H1 (cell line): ENCODE results near the gene TESMIN. TPM values are rescaled to one million over a fixed set of nuclear protein-coding genes. Genes with fewer than 3 reads are reported as not detected.

Experiments used
- CBX8 ChIP-seq: fragments of 300-800, 300-1000 bp; sonication (generic); IDR thresholded peaks from 2 replicates; pipeline ENCODE4 v1.7.1; 2016; ENCODE audit warnings: low read depth, low read length, borderline replicate concordance
- EZH2 ChIP-seq: fragments of 200-600 bp; sonication (generic); IDR thresholded peaks from 2 replicates; pipeline ENCODE4 v1.7.1; 2012; ENCODE audit warnings: low read depth, mild to moderate bottlenecking, moderate library complexity, low read length, inconsistent platforms; ENCODE audit not compliant: severe bottlenecking
- RBBP5 ChIP-seq: IDR thresholded peaks from 2 replicates; pipeline ENCODE4 v1.7.1; 2012; ENCODE audit warnings: low read depth, mild to moderate bottlenecking, inconsistent platforms, low read length, moderate library complexity, borderline replicate concordance
- polyA plus RNA-seq, 7 experiments: library from polyadenylated mRNA; depleted of rRNA in 3 of 7; stranded (reverse) in 5 of 7; unstranded in 2 of 7; fragments of >200 nt in 5 of 7; fragments of 200-250 nt in 2 of 7; gene quantifications; 1 replicate in 5 of 7; 2 replicates in 1 of 7; 4 replicates in 1 of 7; pipeline versions ENCODE4 v1.2.1 to v1.2.3, GENCODE V29; 2011 to 2013; ENCODE audit warnings: missing spikeins in 2 of 7, mixed read lengths in 2 of 7
- total RNA-seq: library from RNA; stranded (reverse); fragmentation: NEBNext Ultra II Directional; extraction: Animal tissue kit (Norgen Biotek cat#: 25700); gene quantifications from 2 replicates; pipeline ENCODE4 v1.2.1, GENCODE V29; 2021

The TESMIN gene
- total and polyA plus RNA-seq, 2 of the 8 experiments (the other 6 are each of a cell fraction or from before 2014, with no cell fraction given): 22.6 to 61.1 TPM

DNA sequence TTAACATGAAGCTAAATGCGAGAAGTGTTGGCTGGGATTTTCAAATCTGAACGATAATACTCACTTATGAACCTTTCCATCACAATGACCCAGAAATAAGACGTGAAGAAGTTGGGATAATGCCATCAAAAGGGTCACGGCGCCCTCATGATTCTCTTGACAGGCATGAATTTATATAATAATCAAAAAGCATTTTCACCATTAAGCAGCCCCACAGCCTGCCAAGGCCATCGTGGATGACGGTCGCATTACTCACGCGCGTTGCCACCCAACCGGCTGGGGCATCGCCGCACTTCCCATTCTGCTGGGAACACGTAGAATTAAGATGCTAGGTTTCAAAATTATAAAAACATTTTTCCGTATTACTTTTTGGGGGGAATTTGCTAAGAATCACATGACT is 85.9 kb downstream of the TESMIN start (continued):
- TF ChIP-seq EZH2: no peak
- no peak for TF ChIP-seq RBBP5
- no peak for TF ChIP-seq CBX8
